Hepatic stellate cell (primary cell): ENCODE data around the gene PRSS21.

Source experiments
- DNase-seq: peaks from one replicate; pipeline ENCODE4 v3.0.0; 2011; ENCODE audit warnings: low spot score

PRSS21 gene

GRCh38 chr16:2867987-2868789 lies 51.2 kb downstream of the PRSS21 start:
- DNase-seq: peak; percentile 98
